ENCODE measurements around the gene PHF20. TPM values are rescaled to one million over a fixed set of nuclear protein-coding genes. Genes with fewer than 3 reads are reported as not detected.

Gene PHF20
- total RNA-seq, 1 donor from 2014 or later: 35.9 TPM

- intact Hi-C loops (cut with micrococcal nuclease): loop anchor here (10.0 kb wide), 1 partner anchor 146 kb away; no protein-coding TSS in a partner anchor
- H3K27me3 ChIP-seq (ENCODE audit: low read depth): no peaks in the 10 kb centered on the region
- TF ChIP-seq, protein P1, sequence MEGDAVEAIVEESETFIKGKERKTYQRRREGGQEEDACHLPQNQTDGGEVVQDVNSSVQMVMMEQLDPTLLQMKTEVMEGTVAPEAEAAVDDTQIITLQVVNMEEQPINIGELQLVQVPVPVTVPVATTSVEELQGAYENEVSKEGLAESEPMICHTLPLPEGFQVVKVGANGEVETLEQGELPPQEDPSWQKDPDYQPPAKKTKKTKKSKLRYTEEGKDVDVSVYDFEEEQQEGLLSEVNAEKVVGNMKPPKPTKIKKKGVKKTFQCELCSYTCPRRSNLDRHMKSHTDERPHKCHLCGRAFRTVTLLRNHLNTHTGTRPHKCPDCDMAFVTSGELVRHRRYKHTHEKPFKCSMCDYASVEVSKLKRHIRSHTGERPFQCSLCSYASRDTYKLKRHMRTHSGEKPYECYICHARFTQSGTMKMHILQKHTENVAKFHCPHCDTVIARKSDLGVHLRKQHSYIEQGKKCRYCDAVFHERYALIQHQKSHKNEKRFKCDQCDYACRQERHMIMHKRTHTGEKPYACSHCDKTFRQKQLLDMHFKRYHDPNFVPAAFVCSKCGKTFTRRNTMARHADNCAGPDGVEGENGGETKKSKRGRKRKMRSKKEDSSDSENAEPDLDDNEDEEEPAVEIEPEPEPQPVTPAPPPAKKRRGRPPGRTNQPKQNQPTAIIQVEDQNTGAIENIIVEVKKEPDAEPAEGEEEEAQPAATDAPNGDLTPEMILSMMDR (IDR thresholded peaks at IDR 0.05; ENCODE audit: borderline replicate concordance): no peak
- H3K4me1 ChIP-seq: peaks cover 96% of the 10 kb centered on the region
- H3K27ac ChIP-seq (replicated peaks): no peak overlapping the region
- H3K4me3 ChIP-seq: peak overlapping the region; percentile 93
- H3K36me3 ChIP-seq: peaks cover 71% of the 10 kb centered on the region
- no peaks in the 10 kb centered on the region for H3K9me3 ChIP-seq (replicated peaks)
- DNase-seq: no peak
Observed at GRCh38 chr20:35738410-35739179, 33.2 kb upstream of the PHF20 start.

DNA sequence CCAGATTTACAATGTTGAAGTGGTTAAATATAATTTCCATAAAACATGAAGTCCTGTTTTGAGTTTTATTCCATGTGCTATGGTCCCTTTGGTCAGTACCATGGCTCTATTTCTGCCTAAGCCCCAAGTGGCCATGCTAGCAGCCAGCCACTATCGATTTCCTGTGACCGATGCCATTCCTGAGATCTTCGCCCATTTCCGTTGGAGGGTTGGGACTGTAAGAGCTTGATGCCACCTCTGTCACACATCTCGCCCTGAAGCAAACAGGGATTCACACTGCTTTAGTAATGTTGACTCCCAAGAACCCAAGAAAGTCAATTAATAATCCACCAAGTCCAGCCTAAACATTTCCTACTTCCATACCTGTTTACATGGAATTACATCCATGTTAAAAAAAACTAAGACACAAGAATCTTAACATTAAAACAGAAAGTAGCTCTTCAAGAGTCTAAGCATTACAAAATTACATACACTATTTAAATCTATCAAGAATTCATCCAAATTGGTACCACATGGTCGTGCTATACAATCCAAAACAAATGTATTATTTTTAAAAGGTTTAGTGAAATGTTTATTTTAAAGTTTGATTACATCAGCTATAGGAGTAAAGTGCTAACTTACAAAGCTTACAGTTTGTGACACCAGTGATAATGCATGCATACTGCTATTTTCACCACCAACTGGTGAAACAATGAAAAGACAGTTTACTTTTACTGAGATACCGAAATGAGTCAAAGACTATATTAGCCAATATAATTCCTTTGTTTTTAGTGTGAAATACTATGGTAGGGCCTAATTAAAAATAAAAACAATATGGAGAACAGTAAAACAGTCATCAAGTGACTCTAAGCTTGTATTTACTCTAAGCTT is 32.3 kb upstream of the PHF20 start:
- Histone ChIP-seq H3K27me3 (ENCODE audit: low read depth) (no peaks in the 10 kb centered on the region), H3K4me1 (peaks cover 90% of the 10 kb centered on the region), H3K36me3 (peaks cover 62% of the 10 kb centered on the region), H3K4me3 (peak overlapping the region; percentile 93), H3K9me3 (replicated peaks) (no peaks in the 10 kb centered on the region), H3K27ac (replicated peaks) (peak overlapping the region; percentile 99)
- TF ChIP-seq, protein P1 (IDR thresholded peaks at IDR 0.05; ENCODE audit: borderline replicate concordance): peak; percentile 25
- intact Hi-C loops (cut with micrococcal nuclease): loop anchor here (10.0 kb wide), 1 partner anchor 145 kb away; no protein-coding TSS in a partner anchor
- no peak for DNase-seq

DNA sequence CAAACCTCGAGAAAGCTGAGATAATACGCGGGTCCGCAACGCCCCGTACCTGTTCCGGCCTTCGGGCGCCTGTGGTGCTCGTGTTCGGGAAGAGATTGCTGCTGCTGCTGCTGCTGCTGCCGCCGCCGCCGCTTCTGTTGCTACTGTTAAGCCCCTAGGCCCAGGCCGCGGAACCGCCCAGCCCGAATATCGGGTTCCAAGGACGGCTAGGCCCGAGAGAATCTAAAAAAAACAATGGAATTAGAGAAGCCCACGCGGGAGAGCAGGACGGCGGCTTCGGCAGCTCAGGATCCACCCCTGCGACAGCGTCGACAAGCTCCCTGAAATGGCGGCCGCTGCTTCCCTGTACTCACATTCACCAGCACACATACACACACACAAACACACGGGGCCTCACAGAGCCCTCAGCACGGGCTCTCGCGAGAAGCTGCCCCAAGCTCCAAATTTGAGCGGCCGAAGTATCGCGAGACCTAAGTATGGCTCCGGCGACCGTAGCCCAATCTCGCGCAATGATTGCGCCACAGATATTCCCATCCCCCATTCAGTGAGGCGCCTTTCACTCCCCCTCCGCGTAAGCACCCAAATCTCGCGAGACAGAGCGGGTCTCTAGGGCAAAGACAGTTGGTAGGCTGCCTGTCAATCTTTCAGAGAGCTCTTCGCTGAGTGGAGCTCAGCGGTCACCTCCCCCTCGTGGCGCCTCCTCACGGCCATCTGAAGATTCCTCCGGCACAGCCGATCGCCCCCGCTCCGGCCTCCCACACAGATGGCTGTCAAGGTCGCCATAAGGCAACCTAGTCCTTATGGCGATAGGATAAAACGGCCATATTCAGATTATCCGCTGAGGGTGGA is 29.7 kb upstream of the PHF20 start, which contains the start of gene RBM39:
Gene RBM39 (minus strand): TSS at position 369 of the 849 bp plus-strand sequence. CDS start 1,386 bp downstream, outside the sequence.
- no peaks in the 10 kb centered on the region for H3K9me3 ChIP-seq (replicated peaks)
- intact Hi-C loops (cut with micrococcal nuclease): no loop called here
- H3K27ac ChIP-seq (replicated peaks): peak within 1 kb of the TSS; percentile 99
- H3K4me1 ChIP-seq: peaks cover 64% of the 10 kb centered on the region
- peak within 1 kb of the TSS; percentile 93 for H3K4me3 ChIP-seq
- peak; percentile 99 for DNase-seq
- TF ChIP-seq, protein P1 (IDR thresholded peaks at IDR 0.05; ENCODE audit: borderline replicate concordance): peak; percentile 63
- no peaks in the 10 kb centered on the region for H3K27me3 ChIP-seq (ENCODE audit: low read depth)
- peaks cover 36% of the 10 kb centered on the region for H3K36me3 ChIP-seq

DNA sequence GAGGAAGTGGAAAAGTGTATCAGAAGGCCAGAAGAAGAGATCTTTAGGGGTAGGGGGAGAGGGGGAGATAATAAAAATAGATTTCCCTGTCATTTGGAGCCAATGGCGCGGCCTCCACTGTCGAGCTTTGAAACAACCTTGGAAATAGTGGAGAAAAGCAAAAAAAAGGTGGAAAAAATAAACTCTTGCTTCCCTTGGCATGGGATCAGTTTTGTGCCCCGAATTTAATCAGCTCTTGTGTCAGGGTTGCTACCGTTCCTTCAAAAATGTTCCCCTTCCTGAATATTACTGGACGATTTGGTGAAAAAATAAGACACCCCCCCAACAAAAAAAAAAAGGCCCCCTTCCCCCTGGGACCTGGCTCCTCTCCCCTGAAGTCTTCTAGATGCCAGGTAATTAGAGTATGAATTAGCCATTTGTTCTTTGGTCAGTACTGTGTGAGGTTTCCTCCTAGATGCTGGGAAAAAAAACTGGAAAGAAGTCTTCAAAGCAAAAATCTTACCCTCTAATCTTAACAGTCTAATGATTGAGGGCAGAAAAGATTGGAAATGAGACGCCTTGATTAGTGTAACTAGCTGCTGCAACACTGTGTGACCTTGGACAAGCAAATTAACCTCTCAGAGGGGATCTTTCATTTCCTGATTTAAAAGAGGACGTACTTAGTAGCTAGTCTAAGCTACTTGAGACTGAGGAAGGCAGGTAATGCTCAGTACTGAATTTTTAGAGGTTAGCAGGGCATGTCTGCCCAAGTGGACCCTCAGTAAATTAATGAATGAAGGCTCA is 28.9 kb upstream of the PHF20 start:
- TF ChIP-seq, protein P1 (IDR thresholded peaks at IDR 0.05; ENCODE audit: borderline replicate concordance): no peak
- H3K9me3 ChIP-seq (replicated peaks): no peaks in the 10 kb centered on the region

More for the DNA sequence above, 28.9 kb upstream of the PHF20 start:
- Histone ChIP-seq H3K27me3 (ENCODE audit: low read depth) (no peaks in the 10 kb centered on the region), H3K4me3 (peak overlapping the region; percentile 93), H3K4me1 (peaks cover 56% of the 10 kb centered on the region), H3K27ac (replicated peaks) (peak overlapping the region; percentile 98), H3K36me3 (peaks cover 28% of the 10 kb centered on the region)
- no peak for DNase-seq
- intact Hi-C loops (cut with micrococcal nuclease): no loop called here

All from left ventricle myocardium inferior (tissue), 1 donor.